Fibroblast of pulmonary artery (primary cell): ENCODE results near the gene MED26.

ENCODE experiments used
- DNase-seq: peaks from one replicate; pipeline ENCODE4 v3.0.0-alpha.2; 2010; ENCODE audit warnings: low read depth
- H3K4me3 ChIP-seq: replicated peaks from 2 replicates; pipeline ENCODE4 v1.5.1; 2011; ENCODE audit warnings: low read depth, mild to moderate bottlenecking, control low read depth, low read length, moderate library complexity
- TF ChIP-seq, protein P1 (sequence below): IDR thresholded peaks from 2 replicates; pipeline ENCODE4 v1.5.1; 2011; ENCODE audit warnings: mild to moderate bottlenecking, control low read depth, low read length, inconsistent platforms; ENCODE audit errors: missing control alignments

MED26 gene

DNA sequence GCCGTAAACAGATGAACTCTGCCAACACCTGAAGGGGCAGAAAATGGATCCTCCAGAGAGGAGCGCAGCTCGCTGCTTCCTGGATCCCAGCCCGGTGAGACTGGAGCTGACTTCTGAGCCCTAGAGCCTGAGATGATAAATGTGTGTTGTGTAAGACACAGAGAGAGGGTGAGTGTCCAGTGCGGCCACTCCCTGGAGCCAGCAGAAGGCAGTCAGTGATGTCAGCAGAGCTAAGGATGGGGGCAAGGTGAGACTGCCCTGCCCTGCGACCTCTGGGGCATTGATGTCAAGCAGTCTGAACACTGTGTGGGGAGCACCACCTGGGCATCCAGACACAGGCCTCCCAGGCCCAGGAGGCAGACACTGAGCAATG lies 46.0 kb downstream of the MED26 start:
- TF ChIP-seq, protein P1, sequence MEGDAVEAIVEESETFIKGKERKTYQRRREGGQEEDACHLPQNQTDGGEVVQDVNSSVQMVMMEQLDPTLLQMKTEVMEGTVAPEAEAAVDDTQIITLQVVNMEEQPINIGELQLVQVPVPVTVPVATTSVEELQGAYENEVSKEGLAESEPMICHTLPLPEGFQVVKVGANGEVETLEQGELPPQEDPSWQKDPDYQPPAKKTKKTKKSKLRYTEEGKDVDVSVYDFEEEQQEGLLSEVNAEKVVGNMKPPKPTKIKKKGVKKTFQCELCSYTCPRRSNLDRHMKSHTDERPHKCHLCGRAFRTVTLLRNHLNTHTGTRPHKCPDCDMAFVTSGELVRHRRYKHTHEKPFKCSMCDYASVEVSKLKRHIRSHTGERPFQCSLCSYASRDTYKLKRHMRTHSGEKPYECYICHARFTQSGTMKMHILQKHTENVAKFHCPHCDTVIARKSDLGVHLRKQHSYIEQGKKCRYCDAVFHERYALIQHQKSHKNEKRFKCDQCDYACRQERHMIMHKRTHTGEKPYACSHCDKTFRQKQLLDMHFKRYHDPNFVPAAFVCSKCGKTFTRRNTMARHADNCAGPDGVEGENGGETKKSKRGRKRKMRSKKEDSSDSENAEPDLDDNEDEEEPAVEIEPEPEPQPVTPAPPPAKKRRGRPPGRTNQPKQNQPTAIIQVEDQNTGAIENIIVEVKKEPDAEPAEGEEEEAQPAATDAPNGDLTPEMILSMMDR, result no peak
- no peak overlapping the region for H3K4me3 ChIP-seq
- no peak for DNase-seq

DNA sequence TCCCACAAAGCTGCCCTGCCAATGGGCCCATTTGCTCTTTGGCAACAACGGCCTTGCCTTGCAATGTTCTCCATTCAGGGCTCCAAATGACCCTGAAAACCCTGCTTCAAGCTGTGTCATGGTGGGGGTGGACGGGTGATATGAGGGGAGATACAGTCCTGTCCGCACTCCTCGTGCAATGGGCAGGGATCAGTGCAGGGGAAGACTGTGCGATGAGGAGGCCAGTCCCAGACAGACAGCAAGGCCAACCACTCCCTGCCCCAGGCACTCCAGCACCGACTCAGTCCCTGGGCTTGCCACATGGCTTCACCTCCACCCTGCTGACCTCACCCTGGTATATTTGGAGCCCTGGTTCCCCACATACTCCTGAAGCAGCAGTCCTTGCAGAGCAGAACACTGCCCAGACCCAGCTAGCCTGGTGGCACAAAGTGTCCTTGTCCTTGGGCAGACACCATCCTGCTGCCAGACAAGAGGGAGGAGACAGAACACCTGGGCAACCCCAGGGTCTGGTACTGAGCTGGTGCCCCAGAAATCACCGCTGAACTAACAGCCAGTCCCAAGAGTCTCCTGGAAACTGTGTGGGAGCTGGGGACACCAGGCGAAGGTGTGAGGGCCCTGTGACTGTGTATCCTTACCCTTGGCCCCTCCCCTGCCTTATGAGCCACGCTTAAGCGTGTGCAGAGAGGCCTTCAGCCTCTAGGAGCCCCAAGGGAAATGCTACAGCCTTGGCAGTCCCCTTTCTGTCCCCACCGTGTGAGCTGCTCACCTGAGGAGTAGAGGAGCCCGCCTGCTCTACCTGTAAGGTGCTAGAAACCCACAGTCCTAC lies 46.6 kb downstream of the MED26 start:
- no peak for DNase-seq
- TF ChIP-seq, protein P1, result no peak
- H3K4me3 ChIP-seq, result no peak overlapping the region

DNA sequence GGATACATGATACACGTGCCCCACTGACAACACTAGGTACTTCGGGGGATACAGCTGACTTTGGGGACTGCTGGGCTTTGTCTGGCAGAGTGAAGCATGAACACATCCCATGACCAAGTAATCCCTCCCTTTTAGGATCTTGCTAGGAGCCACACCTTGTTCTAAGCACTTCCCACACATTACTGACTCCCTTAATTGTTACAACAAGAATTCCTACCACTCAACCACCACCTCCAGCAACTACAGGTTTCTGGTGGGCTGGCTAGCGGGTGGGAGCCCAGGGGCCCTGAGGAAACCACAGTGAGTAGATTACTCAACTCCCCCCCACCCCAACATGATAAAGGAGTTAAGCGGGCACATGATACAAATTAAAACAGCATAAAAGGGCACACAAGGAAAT lies 48.6 kb downstream of the MED26 start:
- no peak for DNase-seq
- TF ChIP-seq, protein P1, result no peak
- H3K4me3 ChIP-seq, result no peak overlapping the region

DNA sequence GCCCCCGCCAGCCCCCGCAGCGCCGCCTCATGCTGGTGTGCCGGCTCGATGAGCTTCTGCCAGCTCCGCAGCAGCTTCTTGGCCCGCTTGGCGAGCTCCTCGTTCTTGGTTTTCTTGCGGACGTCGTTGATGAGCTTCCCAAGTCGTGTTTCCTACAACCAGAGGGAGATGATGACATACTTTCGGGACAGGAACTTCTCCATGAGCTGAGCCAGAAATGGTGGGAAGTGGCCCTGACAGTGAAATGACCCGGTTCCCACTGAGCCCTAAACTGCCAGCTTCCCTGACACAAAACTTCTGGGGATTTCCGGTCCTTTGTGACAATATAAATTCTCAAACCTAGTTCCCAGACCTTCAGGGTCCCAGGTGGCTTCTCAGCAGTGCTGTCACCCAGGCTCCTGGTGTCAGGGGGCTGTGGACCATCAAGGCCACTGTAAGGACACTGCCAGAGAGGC lies 50.4 kb downstream of the MED26 start:
- no peak for DNase-seq
- H3K4me3 ChIP-seq, result no peak overlapping the region
- TF ChIP-seq, protein P1, result no peak

DNA sequence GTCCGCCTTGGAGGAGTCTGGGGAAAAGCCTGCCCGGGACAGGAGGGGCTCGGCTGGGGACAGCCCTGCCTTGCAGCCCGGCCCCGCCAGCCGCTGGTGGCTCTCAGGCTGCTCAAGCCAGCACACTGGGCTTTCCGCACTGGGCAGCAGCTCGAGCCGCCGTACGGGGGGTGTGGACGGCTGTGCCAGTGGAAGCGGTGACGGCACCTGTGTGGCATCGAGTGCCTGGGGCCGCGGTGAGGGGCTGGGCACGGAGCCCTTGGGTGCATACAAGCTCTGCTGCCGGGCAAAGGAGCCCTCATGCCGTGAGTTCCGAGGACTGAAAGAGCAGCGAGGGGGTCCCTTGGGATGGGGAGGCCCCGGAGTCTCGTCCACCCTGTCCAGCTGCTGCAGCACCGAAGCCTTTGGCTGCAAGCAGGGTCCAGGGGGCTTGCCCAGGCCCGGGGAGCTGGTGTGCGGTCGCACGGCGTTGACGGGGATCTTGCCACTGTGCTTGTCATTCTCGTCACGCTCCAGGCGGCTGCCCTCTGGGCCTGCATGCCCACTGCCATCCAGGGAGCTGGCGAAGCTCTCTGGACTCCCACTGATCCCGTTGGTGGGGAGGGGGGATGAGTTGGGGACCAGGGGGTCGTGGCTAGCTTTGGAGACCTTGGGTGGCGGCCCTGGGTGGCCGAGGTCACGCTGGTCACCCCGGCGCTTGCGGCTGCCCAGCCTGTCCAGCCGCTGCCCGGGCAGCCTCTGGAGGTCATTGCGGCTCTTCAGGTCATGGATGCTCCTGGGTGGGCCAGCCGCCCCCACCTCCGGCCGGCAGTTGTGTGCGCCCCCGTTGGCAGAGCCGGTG lies 51.1 kb downstream of the MED26 start:
- no peak overlapping the region for H3K4me3 ChIP-seq
- TF ChIP-seq, protein P1, result no peak
- no peak for DNase-seq

DNA sequence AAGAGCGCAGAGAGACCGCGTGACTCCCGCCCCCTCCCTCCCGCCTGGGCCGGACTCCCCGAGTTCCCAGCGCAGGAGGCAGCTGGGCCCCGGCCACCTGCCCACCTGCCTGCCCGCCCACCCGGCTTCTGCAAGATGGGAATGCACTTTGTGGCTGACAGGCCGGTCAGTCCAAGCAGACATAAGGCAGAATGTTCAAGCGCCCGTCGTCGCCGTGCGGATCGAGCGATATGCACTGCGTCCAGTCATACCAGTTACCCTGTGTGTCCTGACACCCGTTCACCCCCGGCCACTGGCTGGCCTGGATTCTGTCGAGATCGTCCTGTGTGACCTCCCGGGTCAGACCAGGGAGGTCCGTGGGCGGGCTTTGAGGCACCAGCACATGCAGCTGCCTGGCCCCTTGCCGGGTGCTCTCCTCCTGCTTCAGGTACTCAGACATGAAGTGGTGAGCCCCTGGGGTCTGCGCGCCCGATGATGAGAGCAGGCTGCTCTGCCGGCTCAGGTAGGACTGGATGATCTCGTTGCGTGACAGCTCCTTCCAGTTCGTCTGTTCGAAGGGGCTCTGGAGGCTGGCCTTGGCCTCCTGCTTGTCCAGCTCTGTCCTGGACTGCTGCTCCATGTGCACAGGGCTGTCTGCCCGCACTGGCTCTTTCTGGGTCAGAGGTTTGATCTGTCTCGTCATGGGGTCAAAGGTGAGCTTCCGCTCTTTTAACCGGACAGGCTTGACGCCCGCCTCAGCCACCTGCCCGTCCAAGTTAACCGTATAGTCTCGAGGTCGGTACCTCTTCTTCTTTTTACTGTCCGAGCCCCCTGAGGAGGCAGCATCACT lies 51.9 kb downstream of the MED26 start:
- TF ChIP-seq, protein P1, result no peak
- H3K4me3 ChIP-seq, result no peak overlapping the region
- DNase-seq, result no peak
